ENCODE data around the gene CBARP. TPM values are rescaled to one million over a fixed set of nuclear protein-coding genes. Genes with fewer than 3 reads are reported as not detected.

CBARP gene
- total RNA-seq, 1 experiment from 2014 or later, result 23.8 TPM

DNA sequence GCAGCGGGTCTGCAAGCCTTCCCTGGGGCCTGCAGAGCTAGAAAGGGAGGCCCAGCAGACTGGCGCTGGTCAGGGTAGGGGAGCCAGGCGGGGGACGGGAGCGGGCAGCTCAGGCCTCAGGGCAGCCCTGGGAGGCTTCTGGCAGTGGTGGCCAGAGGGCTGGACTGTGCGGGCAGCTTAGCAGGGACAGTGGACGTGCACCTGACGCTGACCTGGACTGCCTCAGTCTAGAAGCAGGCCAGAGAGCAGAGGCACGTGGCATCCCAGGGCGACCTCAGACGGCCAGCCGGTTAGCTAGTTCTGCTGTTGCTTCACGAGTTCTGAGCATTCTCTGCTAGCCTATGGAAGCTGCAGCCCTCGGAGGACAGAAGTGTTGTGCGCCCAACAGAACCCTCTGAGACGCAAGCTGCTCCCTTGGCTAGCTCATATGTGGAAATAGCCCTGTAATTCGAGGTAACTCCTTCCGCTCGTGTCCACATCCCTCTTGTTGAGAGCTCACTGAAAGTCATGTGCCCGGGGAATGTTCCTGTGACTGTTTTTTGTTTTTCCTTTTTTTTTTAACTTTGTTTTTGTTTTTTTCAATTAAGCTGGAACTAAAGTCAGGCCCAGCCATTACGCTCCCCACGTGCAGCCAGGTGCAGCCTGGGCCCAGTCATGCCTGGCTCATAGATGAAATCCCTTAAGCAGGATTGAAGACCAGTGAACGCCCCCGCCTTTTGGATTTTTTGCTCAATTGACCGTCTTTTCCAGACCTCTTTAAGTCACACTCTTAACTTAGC is 35.6 kb upstream of the CBARP start:
- TF ChIP-seq ZBTB33 (IDR thresholded peaks at IDR 0.05; ENCODE audit: extremely low read depth, insufficient replicate concordance, low read length) (no peak), ELF1 (IDR thresholded peaks at IDR 0.05; ENCODE audit: borderline replicate concordance, low read depth) (no peak), SP1 (IDR thresholded peaks at IDR 0.05; ENCODE audit: low read depth) (no peak), POLR2A (IDR thresholded peaks at IDR 0.05; ENCODE audit: borderline replicate concordance, extremely low read depth, insufficient read depth, insufficient read length) (no peak), EZH2phosphoT487 (IDR thresholded peaks at IDR 0.05; ENCODE audit: borderline replicate concordance) (no peak), SIN3A (IDR thresholded peaks at IDR 0.05; ENCODE audit: low read depth) (no peak), REST (IDR thresholded peaks at IDR 0.05; ENCODE audit: low read depth) (no peak), POLR2AphosphoS5 (IDR thresholded peaks at IDR 0.05; ENCODE audit: low read depth, low read length) (no peak; the same call in 1 of the 2 replicates), FOSL1 (IDR thresholded peaks at IDR 0.05; ENCODE audit: low read depth) (no peak), MAX (IDR thresholded peaks at IDR 0.05) (no peak), ZFX (IDR thresholded peaks at IDR 0.05) (no peak), CEBPB (IDR thresholded peaks at IDR 0.05; ENCODE audit: low read depth) (no peak), SRF (IDR thresholded peaks at IDR 0.05; ENCODE audit: low read depth) (no peak), JUND (IDR thresholded peaks at IDR 0.05) (no peak), EZH2 (IDR thresholded peaks at IDR 0.05) (no peak)
- H3K27ac ChIP-seq (ENCODE audit: low read depth, low read length), result peak overlapping the region; percentile 100
- ChIA-PET CTCF (interaction anchor here (2.7 kb wide), 1 partner anchor 30 kb away, joined by 31 read pairs; no protein-coding TSS in a partner anchor), POLR2A (interaction anchor here (0.6 to 2.1 kb wide), 6 partner anchors 10 to 32 kb away, joined by 3 to 12 read pairs (median 6); partner anchors contain the start of gene ATP5F1D), RAD21 (ENCODE audit: low non-redundant PET in 1 of 2, low total read pairs in 2 of 2, uncharacterized antibody in 2 of 2, unreplicated experiment in 2 of 2) (interaction anchor here in 1 of 2 experiments (1.0 kb wide), 1 partner anchor 29 kb away, joined by 4 read pairs; no protein-coding TSS in a partner anchor)
- BruUV-seq (replicated peaks), result TSS peak; percentile 58
- peak overlapping the region; percentile 97 for H3K9ac ChIP-seq (ENCODE audit: low read length)
- H3K4me2 ChIP-seq (ENCODE audit: low read length), result peak overlapping the region; percentile 99
- H4K20me1 ChIP-seq (ENCODE audit: insufficient read depth), result no peaks in the 10 kb centered on the region
- intact Hi-C loops (cut with micrococcal nuclease), result loop anchor here (10.0 kb wide), 1 partner anchor 131 kb away; the partner anchor contains the start of genes DAZAP1 and GAMT
- H3K4me1 ChIP-seq (ENCODE audit: control insufficient read depth in 1 of 2, insufficient read depth in 2 of 2, low read length in 2 of 2), result peaks cover 29 to 64% of the 10 kb centered on the region in 2 experiments
- peak overlapping the region; percentile 84 to 85; a peak in 3 of 4 replicates for H3K4me3 ChIP-seq (replicated peaks in 1 of 2; ENCODE audit: low read depth in 1 of 2, low read length in 2 of 2)
- no peaks in the 10 kb centered on the region for H3K9me2 ChIP-seq (ENCODE audit: insufficient read depth)
- DNase-seq (ENCODE audit: low read depth, low spot score) (no peak), ATAC-seq (no peak)
- H2AFZ ChIP-seq (ENCODE audit: low read depth, low read length, poor library complexity, severe bottlenecking), result no peak overlapping the region
- peaks cover 72% of the 10 kb centered on the region for H3K79me2 ChIP-seq (ENCODE audit: insufficient read depth, low read length)
- no peaks in the 10 kb centered on the region for H3K27me3 ChIP-seq (ENCODE audit: insufficient read depth, low read length)
- peaks cover 27 to 33% of the 10 kb centered on the region in 2 experiments; a peak in 3 of 4 replicates for H3K36me3 ChIP-seq (ENCODE audit: control insufficient read depth in 1 of 2, insufficient read depth in 2 of 2, low read length in 2 of 2)
- no peaks in the 10 kb centered on the region for H3K9me3 ChIP-seq (ENCODE audit: control insufficient read depth in 1 of 2, insufficient read depth in 1 of 2, low read depth in 1 of 2, low read length in 2 of 2)
